Loucy (cell line): ENCODE results near the gene ARHGAP15.

Source experiments
- EZH2phosphoT487 ChIP-seq: fragments of 200-600 bp; IDR thresholded peaks from 2 replicates; pipeline ENCODE4 v1.6.1; 2018; ENCODE audit warnings: antibody characterized with exemption, mild to moderate bottlenecking, moderate library complexity, borderline replicate concordance
- TF ChIP-seq, protein P1 (sequence below): fragments of 200-600 bp; sonication (generic); conservative IDR thresholded peaks from 2 replicates; pipeline ENCODE4 v1.5.1; 2014; ENCODE audit warnings: mild to moderate bottlenecking, antibody characterized with exemption, low read length

DNA sequence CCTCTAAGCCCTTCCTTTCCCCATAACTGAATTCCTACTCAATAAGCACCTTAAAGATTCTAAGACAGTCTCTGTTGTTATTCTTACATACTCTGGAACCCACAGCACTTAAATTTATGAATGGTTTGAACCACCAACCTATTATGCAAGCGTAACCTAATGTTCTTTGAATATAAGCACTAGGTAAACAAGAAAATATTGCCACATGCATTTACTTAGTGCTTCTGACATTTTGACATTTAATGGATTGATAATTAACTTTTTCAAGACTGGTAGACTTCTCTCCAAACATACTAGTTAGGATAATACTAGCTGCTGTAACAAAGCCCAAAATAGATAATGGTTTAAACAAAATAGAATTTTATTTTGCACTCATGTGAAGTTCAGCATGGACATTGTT lies 164.8 kb downstream of the ARHGAP15 start:
- TF ChIP-seq, protein P1, sequence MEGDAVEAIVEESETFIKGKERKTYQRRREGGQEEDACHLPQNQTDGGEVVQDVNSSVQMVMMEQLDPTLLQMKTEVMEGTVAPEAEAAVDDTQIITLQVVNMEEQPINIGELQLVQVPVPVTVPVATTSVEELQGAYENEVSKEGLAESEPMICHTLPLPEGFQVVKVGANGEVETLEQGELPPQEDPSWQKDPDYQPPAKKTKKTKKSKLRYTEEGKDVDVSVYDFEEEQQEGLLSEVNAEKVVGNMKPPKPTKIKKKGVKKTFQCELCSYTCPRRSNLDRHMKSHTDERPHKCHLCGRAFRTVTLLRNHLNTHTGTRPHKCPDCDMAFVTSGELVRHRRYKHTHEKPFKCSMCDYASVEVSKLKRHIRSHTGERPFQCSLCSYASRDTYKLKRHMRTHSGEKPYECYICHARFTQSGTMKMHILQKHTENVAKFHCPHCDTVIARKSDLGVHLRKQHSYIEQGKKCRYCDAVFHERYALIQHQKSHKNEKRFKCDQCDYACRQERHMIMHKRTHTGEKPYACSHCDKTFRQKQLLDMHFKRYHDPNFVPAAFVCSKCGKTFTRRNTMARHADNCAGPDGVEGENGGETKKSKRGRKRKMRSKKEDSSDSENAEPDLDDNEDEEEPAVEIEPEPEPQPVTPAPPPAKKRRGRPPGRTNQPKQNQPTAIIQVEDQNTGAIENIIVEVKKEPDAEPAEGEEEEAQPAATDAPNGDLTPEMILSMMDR, result no peak
- TF ChIP-seq EZH2phosphoT487, result no peak
